T-helper 2 cell treated with Interferon-gamma antibody and Interleukin-4, amounts not matched to agents 5 μg/mL and 100 μg/mL, for 36 hours (primary cell): ENCODE results near the gene MAGEA3.
"Not testable (repeated sequence)": the region's sequence is repeated elsewhere in the genome, so short reads cannot be mapped to it uniquely, and the experiment has no call there.

ENCODE experiments used
- DNase-seq: peaks from one replicate; pipeline ENCODE4 v3.0.0; 2021; ENCODE audit warnings: low spot score
- H3K27ac Mint-ChIP-seq: one replicate; pipeline ENCODE4 v1.8.0; 2021; ENCODE audit warnings: mild to moderate bottlenecking, mixed read lengths
- H3K27me3 Mint-ChIP-seq: one replicate; pipeline ENCODE4 v1.8.0; 2021; ENCODE audit warnings: low read depth, mixed read lengths
- H3K36me3 Mint-ChIP-seq: one replicate; pipeline ENCODE4 v1.8.0; 2021; ENCODE audit warnings: low read depth, mixed read lengths
- H3K4me1 Mint-ChIP-seq: one replicate; pipeline ENCODE4 v1.8.0; 2021; ENCODE audit warnings: low read depth, mixed read lengths
- H3K4me3 Mint-ChIP-seq: one replicate; pipeline ENCODE4 v1.8.0; 2022; ENCODE audit warnings: mild to moderate bottlenecking, moderate library complexity, mixed read lengths
- H3K9me3 Mint-ChIP-seq: one replicate; pipeline ENCODE4 v1.8.0; 2021; ENCODE audit warnings: mixed read lengths

MAGEA3 gene, protein sequence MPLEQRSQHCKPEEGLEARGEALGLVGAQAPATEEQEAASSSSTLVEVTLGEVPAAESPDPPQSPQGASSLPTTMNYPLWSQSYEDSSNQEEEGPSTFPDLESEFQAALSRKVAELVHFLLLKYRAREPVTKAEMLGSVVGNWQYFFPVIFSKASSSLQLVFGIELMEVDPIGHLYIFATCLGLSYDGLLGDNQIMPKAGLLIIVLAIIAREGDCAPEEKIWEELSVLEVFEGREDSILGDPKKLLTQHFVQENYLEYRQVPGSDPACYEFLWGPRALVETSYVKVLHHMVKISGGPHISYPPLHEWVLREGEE

DNA sequence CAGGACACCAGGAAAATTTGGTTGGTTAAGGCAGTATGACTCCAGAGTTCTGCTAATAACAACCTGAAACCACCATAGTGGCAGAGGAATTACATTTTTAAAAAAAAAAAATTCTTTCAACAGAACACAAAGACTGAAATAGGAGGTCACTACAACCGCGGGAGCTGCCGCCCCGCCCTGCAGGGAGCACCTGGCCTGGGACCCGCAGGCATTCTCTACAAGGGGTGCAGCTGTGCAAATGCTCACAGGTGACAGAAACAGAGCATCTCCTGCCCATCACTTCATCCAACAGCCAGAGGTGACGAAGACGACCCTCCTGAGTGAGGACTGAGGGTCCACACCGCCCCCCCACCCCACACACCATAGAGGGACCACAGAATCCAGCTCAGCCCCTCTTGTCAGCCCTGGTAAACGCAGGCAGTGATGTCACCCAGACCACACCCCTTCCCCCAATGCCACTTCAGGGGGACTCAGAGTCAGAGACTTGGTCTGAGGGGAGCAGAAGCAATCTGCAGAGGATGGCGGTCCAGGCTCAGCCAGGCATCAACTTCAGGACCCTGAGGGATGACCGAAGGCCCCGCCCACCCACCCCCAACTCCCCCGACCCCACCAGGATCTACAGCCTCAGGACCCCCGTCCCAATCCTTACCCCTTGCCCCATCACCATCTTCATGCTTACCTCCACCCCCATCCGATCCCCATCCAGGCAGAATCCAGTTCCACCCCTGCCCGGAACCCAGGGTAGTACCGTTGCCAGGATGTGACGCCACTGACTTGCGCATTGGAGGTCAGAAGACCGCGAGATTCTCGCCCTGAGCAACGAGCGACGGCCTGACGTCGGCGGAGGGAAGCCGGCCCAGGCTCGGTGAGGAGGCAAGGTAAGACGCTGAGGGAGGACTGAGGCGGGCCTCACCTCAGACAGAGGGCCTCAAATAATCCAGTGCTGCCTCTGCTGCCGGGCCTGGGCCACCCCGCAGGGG, at the start of gene MAGEA3:
Gene MAGEA3, plus strand, starts transcription at position 843 of the 980 bp plus-strand sequence. CDS start 2,039 bp downstream, outside the sequence.
- H3K36me3 Mint-ChIP-seq, H3K4me1 Mint-ChIP-seq, H3K9me3 Mint-ChIP-seq, H3K4me3 Mint-ChIP-seq, H3K27me3 Mint-ChIP-seq, DNase-seq, H3K27ac Mint-ChIP-seq: not testable (repeated sequence)

DNA sequence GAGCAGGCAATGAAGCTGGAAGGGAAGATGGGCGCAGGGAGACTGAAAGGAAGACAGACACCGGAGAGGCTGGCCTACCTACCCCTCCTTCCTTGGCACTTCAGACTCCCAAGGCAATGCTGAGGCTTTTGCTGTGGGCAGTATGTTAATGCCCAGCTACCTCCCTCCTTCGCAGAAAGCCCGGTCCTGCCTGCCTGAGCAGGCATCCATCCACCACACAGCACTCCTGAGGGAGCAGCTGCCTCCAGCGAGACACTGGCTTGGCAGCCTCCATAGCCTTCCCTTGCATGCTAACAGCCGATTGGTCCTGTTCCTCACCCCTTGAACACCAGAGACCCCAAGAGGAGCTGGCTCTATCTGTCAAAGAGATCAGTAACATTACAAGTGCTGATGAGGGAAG, 46.5 kb upstream of the MAGEA3 start:
- Mint-ChIP-seq H3K9me3 (no peaks in the 10 kb centered on the region), H3K27ac (no peak overlapping the region), H3K36me3 (no peaks in the 10 kb centered on the region), H3K4me3 (no peak overlapping the region), H3K4me1 (no peaks in the 10 kb centered on the region), H3K27me3 (no peaks in the 10 kb centered on the region)
- DNase-seq = no peak

DNA sequence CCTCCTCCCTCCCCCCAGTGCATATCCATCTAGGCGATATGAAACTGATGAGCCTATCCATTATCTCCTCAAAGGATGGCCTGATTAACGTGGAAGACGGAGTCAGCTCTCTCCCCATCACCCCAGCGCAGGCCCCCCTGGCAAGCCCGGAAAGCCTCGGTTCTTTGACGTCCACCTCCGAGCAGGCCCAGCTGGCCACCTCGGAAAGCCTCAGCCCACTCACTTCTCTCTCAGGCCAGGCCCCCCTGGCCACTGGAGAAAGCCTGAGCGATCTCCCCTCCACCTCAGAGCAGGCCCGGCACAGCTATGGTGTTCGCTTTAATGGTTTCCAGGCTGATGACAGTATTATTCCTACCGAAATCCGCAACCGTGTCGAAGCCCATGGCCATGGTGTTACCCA, 46.1 kb upstream of the MAGEA3 start:
- no peaks in the 10 kb centered on the region for H3K27me3 Mint-ChIP-seq
- DNase-seq = no peak
- H3K4me3 Mint-ChIP-seq = no peak overlapping the region
- no peak overlapping the region for H3K27ac Mint-ChIP-seq
- no peaks in the 10 kb centered on the region for H3K36me3 Mint-ChIP-seq
- H3K4me1 Mint-ChIP-seq = no peaks in the 10 kb centered on the region
- no peaks in the 10 kb centered on the region for H3K9me3 Mint-ChIP-seq

DNA sequence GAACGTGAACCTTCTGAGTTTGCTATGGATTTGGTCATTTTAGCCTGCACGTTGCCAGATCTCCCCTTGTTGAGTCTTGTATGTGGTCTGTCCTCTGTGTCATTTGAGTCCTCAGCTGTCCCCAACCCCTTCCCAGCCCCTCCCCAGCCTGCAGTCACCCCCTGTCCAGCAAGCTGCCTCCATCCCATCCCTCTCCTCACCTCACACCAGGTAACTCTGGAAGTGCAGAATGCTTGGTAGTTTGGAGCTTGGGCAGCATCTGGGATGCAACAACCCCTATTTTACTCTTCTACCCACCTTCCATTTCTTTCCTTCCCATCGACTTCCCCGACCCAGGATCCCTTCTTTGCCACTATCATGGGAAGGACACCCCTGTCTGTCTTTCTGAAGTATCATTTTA, 42.5 kb upstream of the MAGEA3 start:
- no peak for DNase-seq
- Mint-ChIP-seq H3K4me3 (no peak overlapping the region), H3K27me3 (no peaks in the 10 kb centered on the region), H3K36me3 (no peaks in the 10 kb centered on the region), H3K9me3 (no peaks in the 10 kb centered on the region), H3K4me1 (no peaks in the 10 kb centered on the region), H3K27ac (no peak overlapping the region)

DNA sequence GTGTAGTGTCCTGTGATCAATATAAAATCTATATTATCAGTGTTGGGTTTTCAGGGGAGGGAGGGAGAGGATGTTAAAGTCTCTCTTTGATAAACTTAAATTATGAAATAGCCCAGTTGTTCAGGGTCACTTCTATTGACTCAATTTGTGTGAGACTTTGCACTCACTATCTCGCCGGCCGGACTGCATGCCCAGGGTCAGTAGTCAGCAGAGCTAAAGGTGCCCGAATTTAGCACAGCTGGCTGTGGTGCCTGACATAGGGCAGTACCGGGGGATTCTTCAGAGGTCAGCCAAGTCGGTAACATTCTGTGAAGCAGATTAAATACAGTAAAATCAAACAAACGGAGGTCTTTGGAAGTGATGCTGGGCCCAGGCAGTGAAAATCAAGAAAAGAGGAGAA, 41.7 kb upstream of the MAGEA3 start:
- Mint-ChIP-seq H3K27me3 (no peaks in the 10 kb centered on the region), H3K36me3 (no peaks in the 10 kb centered on the region), H3K9me3 (no peaks in the 10 kb centered on the region), H3K4me3 (no peak overlapping the region), H3K4me1 (no peaks in the 10 kb centered on the region), H3K27ac (no peak overlapping the region)
- no peak for DNase-seq

DNA sequence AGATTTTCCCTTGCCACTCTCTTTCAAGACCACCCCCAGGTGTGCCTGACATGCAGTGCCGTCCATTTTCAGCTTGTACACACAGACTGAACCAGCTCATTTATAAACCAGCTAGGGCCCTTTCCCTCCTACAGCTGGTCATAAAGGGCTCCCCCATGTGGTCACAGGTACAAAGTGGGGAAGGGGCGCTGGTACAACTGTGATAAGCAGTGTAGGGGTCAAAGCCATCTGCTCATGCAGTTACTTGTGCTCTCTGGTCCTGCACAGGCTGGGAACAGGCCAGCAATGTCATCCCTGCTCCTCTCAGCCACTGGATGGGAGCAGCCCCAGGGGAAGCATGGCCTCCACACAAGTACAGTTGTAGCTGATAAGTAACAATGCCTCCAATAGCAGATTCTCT, 40.3 kb upstream of the MAGEA3 start:
- Mint-ChIP-seq H3K27ac (no peak overlapping the region), H3K4me1 (no peaks in the 10 kb centered on the region), H3K9me3 (no peaks in the 10 kb centered on the region), H3K4me3 (no peak overlapping the region), H3K27me3 (no peaks in the 10 kb centered on the region), H3K36me3 (no peaks in the 10 kb centered on the region)
- no peak for DNase-seq

DNA sequence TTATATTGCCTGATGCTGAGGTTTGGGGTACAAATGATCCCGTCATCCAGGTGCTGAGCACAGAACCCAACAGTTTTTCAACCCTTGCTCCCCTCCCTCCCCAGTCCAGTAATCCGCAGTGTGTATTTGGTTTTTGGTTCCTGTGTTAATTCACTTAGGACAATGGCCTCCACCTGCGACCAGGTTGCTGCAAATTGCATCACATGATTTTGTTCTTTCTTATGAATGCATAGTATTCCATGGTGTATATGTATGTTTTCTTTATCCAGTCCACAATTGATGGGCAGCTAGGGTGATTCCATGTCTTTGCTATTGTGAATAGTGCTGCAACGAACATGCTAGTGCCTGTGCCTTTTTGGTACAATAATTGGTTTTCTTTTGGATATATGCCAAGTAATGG, 35.5 kb upstream of the MAGEA3 start:
- no peaks in the 10 kb centered on the region for H3K4me1 Mint-ChIP-seq
- H3K36me3 Mint-ChIP-seq = no peaks in the 10 kb centered on the region
- H3K27me3 Mint-ChIP-seq = no peaks in the 10 kb centered on the region
- peaks cover 6% of the 10 kb centered on the region for H3K9me3 Mint-ChIP-seq
- H3K4me3 Mint-ChIP-seq = no peak overlapping the region
- no peak for DNase-seq
- no peak overlapping the region for H3K27ac Mint-ChIP-seq

DNA sequence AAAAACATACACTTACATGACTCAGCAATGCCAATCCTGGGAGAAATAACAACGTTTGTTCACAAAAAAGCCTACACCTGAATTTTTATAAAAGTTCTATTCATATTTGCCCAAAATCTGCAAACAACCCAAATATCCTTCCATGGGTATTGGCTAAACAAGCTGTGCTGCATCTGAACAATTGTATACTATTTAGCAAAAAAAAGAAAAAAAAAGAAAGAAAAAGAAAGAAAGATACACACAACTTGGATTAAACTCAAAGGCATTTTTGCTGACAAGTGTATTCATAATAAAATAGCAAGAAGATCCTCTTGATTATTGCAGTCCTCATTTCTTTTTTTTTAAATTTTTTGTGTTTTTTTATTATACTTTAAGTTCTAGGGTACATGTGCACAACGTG, 24.5 kb upstream of the MAGEA3 start:
- no peaks in the 10 kb centered on the region for H3K36me3 Mint-ChIP-seq
- H3K27me3 Mint-ChIP-seq = peaks cover 2% of the 10 kb centered on the region
- H3K4me1 Mint-ChIP-seq = no peaks in the 10 kb centered on the region
- H3K4me3 Mint-ChIP-seq = no peak overlapping the region
- no peaks in the 10 kb centered on the region for H3K9me3 Mint-ChIP-seq
- H3K27ac Mint-ChIP-seq = no peak overlapping the region
- DNase-seq = no peak

DNA sequence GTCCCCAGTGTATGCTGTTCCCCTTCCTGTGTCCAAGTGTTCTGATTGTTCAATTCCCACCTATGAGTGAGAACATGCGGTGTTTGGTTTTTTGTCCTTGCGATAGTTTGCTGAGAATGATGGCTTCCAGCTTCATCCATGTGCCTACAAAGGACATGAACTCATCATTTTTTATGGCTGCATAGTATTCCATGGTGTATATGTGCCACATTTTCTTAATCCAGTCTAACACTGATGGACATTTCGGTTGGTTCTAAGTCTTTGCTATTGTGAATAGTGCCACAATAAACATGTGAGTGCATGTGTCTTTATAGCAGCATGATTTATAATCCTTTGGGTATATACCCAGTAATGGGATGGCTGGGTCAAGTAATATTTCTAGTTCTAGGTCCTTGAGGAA, 23.9 kb upstream of the MAGEA3 start:
- H3K4me1 Mint-ChIP-seq, H3K27me3 Mint-ChIP-seq, H3K4me3 Mint-ChIP-seq, H3K9me3 Mint-ChIP-seq, H3K36me3 Mint-ChIP-seq, DNase-seq, H3K27ac Mint-ChIP-seq: not testable (repeated sequence)

DNA sequence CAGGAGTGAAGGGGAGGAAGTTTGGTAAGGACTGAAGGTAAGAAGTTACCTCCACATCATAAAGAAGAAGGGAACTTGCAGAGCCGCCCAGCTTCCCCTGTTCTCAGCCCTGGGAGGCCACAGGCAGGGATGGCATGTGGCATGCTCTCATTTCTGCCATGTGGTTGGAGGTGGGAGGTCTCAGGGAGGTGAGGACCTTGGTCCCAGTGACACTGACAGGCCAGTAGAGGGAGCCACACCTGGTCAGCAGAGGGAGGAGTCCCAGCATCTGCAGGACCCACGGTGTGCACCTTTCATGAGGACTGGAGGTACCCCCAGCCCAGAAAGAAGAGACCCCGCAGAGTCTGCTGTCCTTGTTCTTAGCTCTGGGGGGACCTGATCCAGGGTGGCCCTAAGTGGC, 17.6 kb upstream of the MAGEA3 start:
- not testable (repeated sequence) for H3K9me3 Mint-ChIP-seq, H3K27me3 Mint-ChIP-seq, H3K27ac Mint-ChIP-seq, H3K4me3 Mint-ChIP-seq, H3K36me3 Mint-ChIP-seq, H3K4me1 Mint-ChIP-seq, DNase-seq

DNA sequence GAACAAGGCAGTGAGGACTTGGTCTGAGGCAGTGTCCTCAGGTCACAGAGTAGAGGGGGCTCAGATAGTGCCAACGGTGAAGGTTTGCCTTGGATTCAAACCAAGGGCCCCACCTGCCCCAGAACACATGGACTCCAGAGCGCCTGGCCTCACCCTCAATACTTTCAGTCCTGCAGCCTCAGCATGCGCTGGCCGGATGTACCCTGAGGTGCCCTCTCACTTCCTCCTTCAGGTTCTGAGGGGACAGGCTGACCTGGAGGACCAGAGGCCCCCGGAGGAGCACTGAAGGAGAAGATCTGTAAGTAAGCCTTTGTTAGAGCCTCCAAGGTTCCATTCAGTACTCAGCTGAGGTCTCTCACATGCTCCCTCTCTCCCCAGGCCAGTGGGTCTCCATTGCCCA, 1.8 kb downstream of the MAGEA3 start:
- not testable (repeated sequence) for H3K27ac Mint-ChIP-seq, H3K27me3 Mint-ChIP-seq, H3K9me3 Mint-ChIP-seq

DNA sequence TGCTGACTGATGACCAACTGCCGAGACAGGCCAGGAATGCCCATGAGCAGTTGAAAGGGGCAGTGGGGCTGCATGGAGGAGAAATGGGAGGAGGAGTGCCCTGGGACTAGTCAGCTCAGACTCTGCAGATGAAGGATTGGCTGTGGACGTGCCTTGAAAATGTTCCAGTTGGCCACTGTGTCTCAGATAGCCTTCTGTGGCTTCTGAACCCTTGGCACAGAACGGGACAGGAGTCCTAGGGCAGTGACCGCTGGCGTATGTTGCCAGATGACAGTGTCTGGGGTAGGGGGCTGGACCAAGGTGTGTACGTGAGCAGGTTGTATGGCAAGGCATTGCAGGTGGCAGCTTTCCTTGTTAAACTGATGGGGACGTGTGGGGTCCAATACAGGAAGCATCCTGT, 7.9 kb downstream of the MAGEA3 start:
- not testable (repeated sequence) for H3K27me3 Mint-ChIP-seq, DNase-seq, H3K4me1 Mint-ChIP-seq, H3K27ac Mint-ChIP-seq, H3K9me3 Mint-ChIP-seq, H3K36me3 Mint-ChIP-seq, H3K4me3 Mint-ChIP-seq

More for the DNA sequence above, 1.8 kb downstream of the MAGEA3 start:
- H3K4me3 Mint-ChIP-seq, H3K4me1 Mint-ChIP-seq, DNase-seq, H3K36me3 Mint-ChIP-seq: not testable (repeated sequence)

DNA sequence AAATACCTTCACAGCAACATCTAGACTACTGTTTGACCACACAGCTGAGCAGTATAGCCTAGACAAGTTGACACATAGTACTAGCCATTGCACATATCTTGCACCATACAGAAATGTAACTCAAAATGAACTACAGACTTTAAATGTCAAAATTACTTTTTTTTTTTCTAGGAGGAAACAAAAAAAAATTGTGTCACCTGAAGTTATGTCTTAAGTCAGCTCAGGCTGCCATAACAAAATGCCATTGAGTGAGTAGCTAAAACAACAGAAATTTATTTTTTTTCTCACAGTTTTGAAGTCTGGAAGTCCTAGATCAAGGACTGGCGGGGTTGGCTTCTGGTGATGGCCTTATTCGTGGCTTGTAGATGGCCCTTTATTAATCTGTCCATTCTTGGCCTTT, 10.6 kb downstream of the MAGEA3 start, which contains the start of gene CSAG2:
Gene CSAG2, minus strand, starts transcription at position 101 of the 400 bp plus-strand sequence. CDS start 161 bp downstream, outside the sequence.
- H3K27me3 Mint-ChIP-seq, H3K36me3 Mint-ChIP-seq, H3K9me3 Mint-ChIP-seq, DNase-seq, H3K4me1 Mint-ChIP-seq, H3K27ac Mint-ChIP-seq, H3K4me3 Mint-ChIP-seq: not testable (repeated sequence)

DNA sequence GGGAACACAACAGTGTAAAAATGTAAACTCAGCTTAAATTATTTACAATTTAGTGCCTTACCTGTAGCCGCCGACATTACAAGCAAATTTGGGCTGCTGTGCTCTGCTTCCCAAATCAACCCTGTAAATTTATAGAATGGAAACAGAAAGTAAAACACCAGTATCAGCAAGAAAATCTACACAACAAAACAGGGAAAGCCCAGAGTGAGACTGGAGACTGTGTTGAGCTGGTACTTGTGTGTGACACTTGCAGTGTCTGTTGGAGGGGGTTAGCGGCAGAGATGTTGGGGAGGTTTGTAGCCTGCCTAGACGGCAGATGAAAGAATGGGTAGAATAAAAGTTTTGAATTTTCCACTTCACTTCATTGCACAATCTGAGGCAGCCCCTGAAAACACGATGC, 14.6 kb downstream of the MAGEA3 start:
- H3K4me3 Mint-ChIP-seq, H3K9me3 Mint-ChIP-seq, H3K27ac Mint-ChIP-seq, DNase-seq, H3K36me3 Mint-ChIP-seq, H3K27me3 Mint-ChIP-seq, H3K4me1 Mint-ChIP-seq: not testable (repeated sequence)
